ENCODE data around the gene ZSCAN10.

ZSCAN10 gene

GRCh38 chr16:3134338-3135125 lies 35.4 kb upstream of the ZSCAN10 start, which contains the start of gene ZNF213:
Gene ZNF213, plus strand, starts transcription at chr16:3135029. Its CDS starts 2,252 bp downstream, at chr16:3137281.
- DNase-seq (ENCODE audit: extremely low read depth in 1 of 2, low read depth in 1 of 2), result peak; percentile 84 to 94

- no peak for DNase-seq (ENCODE audit: extremely low read depth in 1 of 2, low read depth in 1 of 2)
These were observed 34.8 kb upstream of the ZSCAN10 start for GRCh38 chr16:3133844-3134243.

GRCh38 chr16:3131755-3132377 lies 32.8 kb upstream of the ZSCAN10 start:
- peak in 1 of 2 donors; percentile 25 for DNase-seq (ENCODE audit: extremely low read depth in 1 of 2, low read depth in 1 of 2)

GRCh38 chr16:3129137-3130131 lies 30.3 kb upstream of the ZSCAN10 start:
- DNase-seq (ENCODE audit: extremely low read depth in 1 of 2, low read depth in 1 of 2), result peak in 1 of 2 donors; percentile 32

GRCh38 chr16:3127745-3128144 lies 28.7 kb upstream of the ZSCAN10 start:
- no peak for DNase-seq (ENCODE audit: extremely low read depth in 1 of 2, low read depth in 1 of 2)

GRCh38 chr16:3123986-3124886 lies 25.1 kb upstream of the ZSCAN10 start:
- DNase-seq (ENCODE audit: extremely low read depth in 1 of 2, low read depth in 1 of 2), result peak; percentile 91 to 94

- DNase-seq (ENCODE audit: extremely low read depth in 1 of 2, low read depth in 1 of 2), result no peak
These were observed 24.0 kb upstream of the ZSCAN10 start for GRCh38 chr16:3122926-3123570.

GRCh38 chr16:3121851-3122467 lies 22.9 kb upstream of the ZSCAN10 start:
- DNase-seq (ENCODE audit: extremely low read depth in 1 of 2, low read depth in 1 of 2), result no peak

GRCh38 chr16:3120435-3120834 lies 21.3 kb upstream of the ZSCAN10 start:
- no peak for DNase-seq (ENCODE audit: extremely low read depth in 1 of 2, low read depth in 1 of 2)

- no peak for DNase-seq (ENCODE audit: extremely low read depth in 1 of 2, low read depth in 1 of 2)
These were observed 20.8 kb upstream of the ZSCAN10 start for GRCh38 chr16:3119701-3120408.

- DNase-seq (ENCODE audit: extremely low read depth in 1 of 2, low read depth in 1 of 2), result no peak
These were observed 20.2 kb upstream of the ZSCAN10 start for GRCh38 chr16:3119286-3119685.

GRCh38 chr16:3118846-3119245 lies 19.8 kb upstream of the ZSCAN10 start:
- DNase-seq (ENCODE audit: extremely low read depth in 1 of 2, low read depth in 1 of 2), result no peak

GRCh38 chr16:3118204-3118790 lies 19.2 kb upstream of the ZSCAN10 start:
- no peak for DNase-seq (ENCODE audit: extremely low read depth in 1 of 2, low read depth in 1 of 2)

- no peak for DNase-seq (ENCODE audit: extremely low read depth in 1 of 2, low read depth in 1 of 2)
These were observed 16.5 kb upstream of the ZSCAN10 start for GRCh38 chr16:3115561-3115960.

GRCh38 chr16:3115003-3115402 lies 15.9 kb upstream of the ZSCAN10 start:
- DNase-seq (ENCODE audit: extremely low read depth in 1 of 2, low read depth in 1 of 2), result no peak

GRCh38 chr16:3113765-3114479 lies 14.8 kb upstream of the ZSCAN10 start:
- DNase-seq (ENCODE audit: extremely low read depth in 1 of 2, low read depth in 1 of 2), result no peak

GRCh38 chr16:3112881-3113574 lies 13.9 kb upstream of the ZSCAN10 start:
- DNase-seq (ENCODE audit: extremely low read depth in 1 of 2, low read depth in 1 of 2), result no peak

Data from stimulated activated CD8-positive, alpha-beta memory T cell treated with anti-CD3 and anti-CD28 coated beads, Interleukin-7, amount 100 ng/mL, for 48 hours (primary cell).